SK-N-SH (cell line): ENCODE data around the gene USP31.

Experiments used
- CHD2 ChIP-seq: fragments of 150-350 bp; IDR thresholded peaks from 2 replicates; pipeline ENCODE4 v1.6.1; 2018; ENCODE audit warnings: low read length; ENCODE audit not compliant: partially characterized antibody
- EP300 ChIP-seq, 2 experiments: IDR thresholded peaks; 2 replicates each; pipeline versions ENCODE4 v1.4.0 to v1.6.1; 2012; ENCODE audit warnings: borderline replicate concordance in 1 of 2, low read depth in 1 of 2, low read length in 1 of 2
- GATA2 ChIP-seq: sonication (generic); formaldehyde crosslinking; IDR thresholded peaks from 2 replicates; pipeline ENCODE4 v1.5.0; 2020; ENCODE audit warnings: mild to moderate bottlenecking, missing genetic modification reagents
- MEF2A ChIP-seq: IDR thresholded peaks from 2 replicates; pipeline ENCODE4 v1.4.0; 2012; ENCODE audit warnings: low read depth, borderline replicate concordance
- NFIC ChIP-seq: IDR thresholded peaks from 2 replicates; pipeline ENCODE4 v1.4.0; 2012; ENCODE audit warnings: borderline replicate concordance
- SMC3 ChIP-seq: IDR thresholded peaks from 2 replicates; pipeline ENCODE4 v1.6.1; 2012; ENCODE audit warnings: low read depth, low read length, improper control_type of control experiment
- TAF1 ChIP-seq: IDR thresholded peaks from 2 replicates; pipeline ENCODE4 v1.6.1; 2012; ENCODE audit warnings: low read depth, mild to moderate bottlenecking, low read length, moderate library complexity, borderline replicate concordance
- TEAD4 ChIP-seq: IDR thresholded peaks from 2 replicates; pipeline ENCODE4 v1.4.0; 2012; ENCODE audit warnings: mild to moderate bottlenecking, borderline replicate concordance; ENCODE audit not compliant: insufficient read depth
- TF ChIP-seq, protein P1 (sequence below): fragments of 200-600 bp; sonication (generic); IDR thresholded peaks from 2 replicates; pipeline ENCODE4 v1.6.1; 2017; ENCODE audit warnings: antibody characterized with exemption, mild to moderate bottlenecking, moderate library complexity
- TF ChIP-seq, protein P2 (sequence below): IDR thresholded peaks from 2 replicates; pipeline ENCODE4 v1.4.0; 2012; ENCODE audit warnings: low read depth, borderline replicate concordance
- TF ChIP-seq, protein P3 (sequence below): IDR thresholded peaks from 2 replicates; pipeline ENCODE4; 2012
- TF ChIP-seq, protein P4 (sequence below): fragments of 150-350 bp; IDR thresholded peaks from 2 replicates; pipeline ENCODE4 v1.6.1; 2016; ENCODE audit warnings: mild to moderate bottlenecking, low read depth, low read length

DNA sequence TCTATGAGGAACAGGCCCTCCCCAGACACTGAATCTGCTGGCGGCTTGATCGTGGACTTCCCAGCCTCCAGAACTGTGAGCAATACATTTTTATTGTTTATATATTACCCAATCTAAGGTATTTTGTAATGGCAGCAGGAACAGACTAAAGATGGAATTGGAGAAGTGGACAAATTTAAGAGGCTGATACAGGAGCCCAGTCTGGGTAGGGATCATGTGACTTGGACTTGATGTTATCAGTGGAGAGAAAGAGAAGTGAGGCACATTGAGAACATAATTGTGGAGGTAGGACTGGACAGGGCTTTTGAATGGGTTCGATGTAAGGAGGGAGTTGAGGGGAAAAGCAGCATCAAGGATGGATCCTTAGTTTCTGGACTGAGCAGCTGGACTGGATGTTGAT is 93.8 kb downstream of the USP31 start:
- TF ChIP-seq, protein P1, sequence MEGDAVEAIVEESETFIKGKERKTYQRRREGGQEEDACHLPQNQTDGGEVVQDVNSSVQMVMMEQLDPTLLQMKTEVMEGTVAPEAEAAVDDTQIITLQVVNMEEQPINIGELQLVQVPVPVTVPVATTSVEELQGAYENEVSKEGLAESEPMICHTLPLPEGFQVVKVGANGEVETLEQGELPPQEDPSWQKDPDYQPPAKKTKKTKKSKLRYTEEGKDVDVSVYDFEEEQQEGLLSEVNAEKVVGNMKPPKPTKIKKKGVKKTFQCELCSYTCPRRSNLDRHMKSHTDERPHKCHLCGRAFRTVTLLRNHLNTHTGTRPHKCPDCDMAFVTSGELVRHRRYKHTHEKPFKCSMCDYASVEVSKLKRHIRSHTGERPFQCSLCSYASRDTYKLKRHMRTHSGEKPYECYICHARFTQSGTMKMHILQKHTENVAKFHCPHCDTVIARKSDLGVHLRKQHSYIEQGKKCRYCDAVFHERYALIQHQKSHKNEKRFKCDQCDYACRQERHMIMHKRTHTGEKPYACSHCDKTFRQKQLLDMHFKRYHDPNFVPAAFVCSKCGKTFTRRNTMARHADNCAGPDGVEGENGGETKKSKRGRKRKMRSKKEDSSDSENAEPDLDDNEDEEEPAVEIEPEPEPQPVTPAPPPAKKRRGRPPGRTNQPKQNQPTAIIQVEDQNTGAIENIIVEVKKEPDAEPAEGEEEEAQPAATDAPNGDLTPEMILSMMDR, result no peak
- TF ChIP-seq TEAD4 (no peak), MEF2A (no peak), SMC3 (no peak), GATA2 (CRISPR knock-in tag) (no peak), TAF1 (no peak), NFIC (no peak), CHD2 (no peak), EP300 (IDR thresholded peaks at IDR 0.05; ENCODE audit: borderline replicate concordance in 1 of 2, low read depth in 1 of 2, low read length in 1 of 2) (no peak)
- TF ChIP-seq, protein P2, sequence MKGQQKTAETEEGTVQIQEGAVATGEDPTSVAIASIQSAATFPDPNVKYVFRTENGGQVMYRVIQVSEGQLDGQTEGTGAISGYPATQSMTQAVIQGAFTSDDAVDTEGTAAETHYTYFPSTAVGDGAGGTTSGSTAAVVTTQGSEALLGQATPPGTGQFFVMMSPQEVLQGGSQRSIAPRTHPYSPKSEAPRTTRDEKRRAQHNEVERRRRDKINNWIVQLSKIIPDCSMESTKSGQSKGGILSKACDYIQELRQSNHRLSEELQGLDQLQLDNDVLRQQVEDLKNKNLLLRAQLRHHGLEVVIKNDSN, result no peak
- TF ChIP-seq, protein P3, sequence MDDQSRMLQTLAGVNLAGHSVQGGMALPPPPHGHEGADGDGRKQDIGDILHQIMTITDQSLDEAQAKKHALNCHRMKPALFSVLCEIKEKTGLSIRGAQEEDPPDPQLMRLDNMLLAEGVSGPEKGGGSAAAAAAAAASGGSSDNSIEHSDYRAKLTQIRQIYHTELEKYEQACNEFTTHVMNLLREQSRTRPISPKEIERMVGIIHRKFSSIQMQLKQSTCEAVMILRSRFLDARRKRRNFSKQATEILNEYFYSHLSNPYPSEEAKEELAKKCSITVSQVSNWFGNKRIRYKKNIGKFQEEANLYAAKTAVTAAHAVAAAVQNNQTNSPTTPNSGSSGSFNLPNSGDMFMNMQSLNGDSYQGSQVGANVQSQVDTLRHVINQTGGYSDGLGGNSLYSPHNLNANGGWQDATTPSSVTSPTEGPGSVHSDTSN, result no peak
- TF ChIP-seq, protein P4, sequence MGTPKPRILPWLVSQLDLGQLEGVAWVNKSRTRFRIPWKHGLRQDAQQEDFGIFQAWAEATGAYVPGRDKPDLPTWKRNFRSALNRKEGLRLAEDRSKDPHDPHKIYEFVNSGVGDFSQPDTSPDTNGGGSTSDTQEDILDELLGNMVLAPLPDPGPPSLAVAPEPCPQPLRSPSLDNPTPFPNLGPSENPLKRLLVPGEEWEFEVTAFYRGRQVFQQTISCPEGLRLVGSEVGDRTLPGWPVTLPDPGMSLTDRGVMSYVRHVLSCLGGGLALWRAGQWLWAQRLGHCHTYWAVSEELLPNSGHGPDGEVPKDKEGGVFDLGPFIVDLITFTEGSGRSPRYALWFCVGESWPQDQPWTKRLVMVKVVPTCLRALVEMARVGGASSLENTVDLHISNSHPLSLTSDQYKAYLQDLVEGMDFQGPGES, result no peak
